Endothelial cell of umbilical vein (primary cell): Measurements from ENCODE around the gene MRPL14. TPM values are rescaled to one million over a fixed set of nuclear protein-coding genes. Genes with fewer than 3 reads are reported as not detected.
A peak's percentile ranks its signal among the peaks of the same experiment; 100 is the strongest.

Experiments
- BruUV-seq: library from RNA; stranded (reverse); fragments of 400-500 nt; replicated peaks from 2 replicates; lab custom pipeline; 2021; lab: Mats Ljungman, UMichigan
- CTCF ChIA-PET: fragments of 300-600, 350-600 bp; sonication (Branson Sonifier 250); formaldehyde crosslinking; loops from one replicate; lab custom pipeline; 2021; ENCODE audit warnings: antibody characterized with exemption, inconsistent platforms; lab: Charles Lee
- POLR2A ChIA-PET: fragments of 300-600, 350-600 bp; sonication (Branson Sonifier 250); formaldehyde crosslinking; loops from one replicate; lab custom pipeline; 2021; ENCODE audit warnings: antibody characterized with exemption, inconsistent platforms; lab: Charles Lee
- DNase-seq: peaks from one replicate; pipeline ENCODE4 v3.0.0-alpha.2; 2011; ENCODE audit warnings: low read depth, low spot score
- FAIRE-seq: peaks from 2 replicates; lab custom pipeline; 2011; peaks lifted over from hg19 to GRCh38; lab: Jason Lieb, UNC
- H2AFZ ChIP-seq: 2 replicates; pipeline ENCODE4 v1.6.0; 2012; ENCODE audit warnings: low read depth, low read length, control low read depth, inconsistent platforms
- H3K27ac ChIP-seq: 2 replicates; pipeline ENCODE4 v1.5.1; 2011; ENCODE audit warnings: low read depth, mild to moderate bottlenecking, control low read depth, low read length, moderate library complexity; ENCODE audit not compliant: insufficient read depth
- H3K27me3 ChIP-seq, 2 experiments: 2 replicates each; pipeline versions ENCODE4 v1.6.0 to v1.6.1; 2011; ENCODE audit warnings: low read length in 2 of 2, mixed read lengths in 1 of 2; ENCODE audit not compliant: control insufficient read depth in 2 of 2, insufficient read depth in 2 of 2
- H3K36me3 ChIP-seq, 2 experiments: 2 replicates in 1 of 2; 3 replicates in 1 of 2; pipeline ENCODE4 v1.5.1; 2011; ENCODE audit warnings: low read length in 2 of 2, mild to moderate bottlenecking in 1 of 2, moderate library complexity in 1 of 2; ENCODE audit not compliant: control insufficient read depth in 2 of 2, insufficient read depth in 2 of 2; ENCODE audit errors: extremely low read depth in 1 of 2
- H3K4me1 ChIP-seq: 3 replicates; pipeline ENCODE4 v1.5.1; 2011; ENCODE audit warnings: mild to moderate bottlenecking, low read length; ENCODE audit not compliant: control insufficient read depth, insufficient read depth; ENCODE audit errors: extremely low read depth
- H3K4me2 ChIP-seq: 2 replicates; pipeline ENCODE4 v1.6.1; 2011; ENCODE audit warnings: low read length, control low read depth, mixed read lengths; ENCODE audit not compliant: insufficient read depth
- H3K4me3 ChIP-seq, 3 experiments: fragments of 200-600 bp in 1 of 3; sonication (generic), shearing (Covaris generic) in 1 of 3; replicated peaks in 1 of 3; 2 replicates each; pipeline ENCODE4 v1.5.1; 2011 to 2016; ENCODE audit warnings: control low read depth in 3 of 3, low read length in 3 of 3, mild to moderate bottlenecking in 2 of 3, inconsistent platforms in 1 of 3, low read depth in 1 of 3, moderate library complexity in 1 of 3; ENCODE audit not compliant: insufficient read depth in 1 of 3
- H3K79me2 ChIP-seq: 2 replicates; pipeline ENCODE4 v1.6.0; 2012; ENCODE audit warnings: low read length, inconsistent platforms; ENCODE audit not compliant: control insufficient read depth, insufficient read depth
- H3K9ac ChIP-seq: replicated peaks from 2 replicates; pipeline ENCODE3; 2011; ENCODE audit warnings: low read length, control low read depth; ENCODE audit not compliant: insufficient read depth; ENCODE audit errors: extremely low read depth
- H3K9me1 ChIP-seq: replicated peaks from 3 replicates; pipeline ENCODE4 v1.6.0; 2011; ENCODE audit warnings: mild to moderate bottlenecking, low read length; ENCODE audit not compliant: control insufficient read depth, insufficient read depth; ENCODE audit errors: extremely low read depth
- H3K9me3 ChIP-seq: replicated peaks from 2 replicates; pipeline ENCODE4 v1.5.1; 2012; ENCODE audit warnings: low read length, inconsistent platforms; ENCODE audit not compliant: control insufficient read depth, insufficient read depth
- H4K20me1 ChIP-seq: replicated peaks from 2 replicates; pipeline ENCODE3; 2011; ENCODE audit warnings: mild to moderate bottlenecking, low read length; ENCODE audit not compliant: control insufficient read depth, insufficient read depth; ENCODE audit errors: extremely low read depth
- EZH2 ChIP-seq: IDR thresholded peaks from 2 replicates; pipeline ENCODE4 v1.6.1; 2012; ENCODE audit warnings: borderline replicate concordance, low read depth, mild to moderate bottlenecking, moderate library complexity, low read length, inconsistent platforms; ENCODE audit not compliant: severe bottlenecking
- FOS ChIP-seq: IDR thresholded peaks from 2 replicates; pipeline ENCODE4 v1.6.1; 2011; ENCODE audit warnings: mild to moderate bottlenecking, low read length, moderate library complexity, borderline replicate concordance; ENCODE audit not compliant: insufficient read depth
- GATA2 ChIP-seq: IDR thresholded peaks from 2 replicates; pipeline ENCODE4 v1.7.0; 2011; ENCODE audit warnings: low read depth, mild to moderate bottlenecking, moderate library complexity, mixed read lengths, low read length; ENCODE audit not compliant: insufficient read length, insufficient read depth
- JUN ChIP-seq: IDR thresholded peaks from 2 replicates; pipeline ENCODE4 v1.6.1; 2011; ENCODE audit warnings: borderline replicate concordance, low read depth; ENCODE audit not compliant: insufficient read length, insufficient read depth
- MYC ChIP-seq: IDR thresholded peaks from one replicate; pipeline ENCODE4 v1.6.1; 2011; ENCODE audit warnings: mild to moderate bottlenecking, low read depth, low read length
- POLR2A ChIP-seq: IDR thresholded peaks from 2 replicates; pipeline ENCODE4 v1.6.1; 2012; ENCODE audit warnings: low read depth, mild to moderate bottlenecking, control low read depth, low read length
- POLR2AphosphoS5 ChIP-seq: IDR thresholded peaks from 2 replicates; pipeline ENCODE4 v1.6.1; 2012; ENCODE audit warnings: low read depth, mild to moderate bottlenecking, control low read depth, low read length, moderate library complexity; ENCODE audit not compliant: insufficient read depth
- dilution Hi-C: fragments of 300-500 bp; cut with MboI; formaldehyde crosslinking; loops from one replicate; pipeline ENCODE4 v1.15.0; 2019; ENCODE audit warnings: low sequenced_read_pairs; ENCODE audit not compliant: extremely low pct_ligation_motif_present
- intact Hi-C: fragments of 100-400 bp; cut with micrococcal nuclease; formaldehyde crosslinking; loops from one replicate; pipeline ENCODE4 v1.10.0; 2022
- polyA plus RNA-seq, 4 experiments: library from polyadenylated mRNA; depleted of rRNA in 3 of 4; stranded (reverse) in 3 of 4; unstranded in 1 of 4; fragments of >200 nt; gene quantifications; 2 replicates each; pipeline versions ENCODE4 v1.2.1 to v1.2.3, GENCODE V29; 2011 to 2012; ENCODE audit warnings: missing spikeins in 1 of 4
- total RNA-seq: library from RNA; stranded (reverse); gene quantifications from 2 replicates; pipeline ENCODE4 v1.2.3, GENCODE V29; 2021
- TF ChIP-seq, protein P1 (sequence below): IDR thresholded peaks from 2 replicates; pipeline ENCODE4 v1.6.1; 2011; ENCODE audit not compliant: insufficient read depth, insufficient read length
- TF ChIP-seq, protein P2 (sequence below), 2 donors: IDR thresholded peaks; 1 replicate in 1 of 2; 2 replicates in 1 of 2; pipeline ENCODE4 v1.5.1; 2011; ENCODE audit warnings: low read length in 2 of 2, mild to moderate bottlenecking in 2 of 2, moderate library complexity in 2 of 2, control low read depth in 1 of 2, inconsistent platforms in 1 of 2, low read depth in 1 of 2; ENCODE audit not compliant: insufficient read depth in 1 of 2; ENCODE audit errors: extremely low read depth in 1 of 2

MRPL14 gene
- total and polyA plus RNA-seq, 2 donors (not counting 3 experiments of a cell fraction or from before 2014, with no cell fraction given) = 68.1 to 103 TPM

DNA sequence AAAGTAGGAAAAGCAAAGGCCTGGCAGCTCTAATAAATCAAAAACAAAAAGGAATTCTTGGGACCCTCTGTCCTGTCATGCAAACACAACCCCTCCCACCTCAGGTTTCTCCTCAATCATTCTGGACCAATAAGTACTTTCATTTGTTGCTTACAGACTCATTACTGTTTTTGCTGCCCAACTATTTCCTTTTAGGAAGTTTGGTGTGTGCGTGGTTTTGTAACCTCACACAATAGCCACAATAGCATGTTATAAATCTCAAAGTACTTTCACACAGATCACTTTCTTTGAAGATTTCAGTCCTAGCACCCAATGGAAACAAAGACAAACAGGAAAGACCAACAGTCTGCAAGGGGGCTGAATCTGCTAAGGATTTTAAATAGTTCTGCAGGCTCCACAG lies 4.5 kb downstream of the MRPL14 start:
- H3K27ac ChIP-seq = peak overlapping the region; percentile 23
- H3K9me3 ChIP-seq = no peaks in the 10 kb centered on the region
- no peaks in the 10 kb centered on the region for H3K9me1 ChIP-seq
- no TSS peak for BruUV-seq
- H3K4me2 ChIP-seq = peak overlapping the region; percentile 32
- H3K27me3 ChIP-seq = no peaks in the 10 kb centered on the region
- peak overlapping the region; percentile 11 for H3K9ac ChIP-seq
- H4K20me1 ChIP-seq = no peaks in the 10 kb centered on the region
- peaks cover 53% of the 10 kb centered on the region for H3K4me1 ChIP-seq
- dilution Hi-C loops (no loop called here), intact Hi-C loops (loop anchor here (1.0 kb wide), 1 partner anchor 18 kb away; no protein-coding TSS in a partner anchor)
- H2AFZ ChIP-seq = no peak overlapping the region
- H3K79me2 ChIP-seq = peaks cover 87% of the 10 kb centered on the region
- ChIA-PET POLR2A (no interaction called here), CTCF (interaction anchor here (1.0 to 2.8 kb wide), 3 partner anchors 18 to 134 kb away, joined by 3 to 11 read pairs (median 3); partner anchors contain the start of gene SLC35B2)
- TF ChIP-seq POLR2AphosphoS5 = no peak
- no peak for TF ChIP-seq MYC
- TF ChIP-seq, protein P1, sequence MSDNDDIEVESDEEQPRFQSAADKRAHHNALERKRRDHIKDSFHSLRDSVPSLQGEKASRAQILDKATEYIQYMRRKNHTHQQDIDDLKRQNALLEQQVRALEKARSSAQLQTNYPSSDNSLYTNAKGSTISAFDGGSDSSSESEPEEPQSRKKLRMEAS = no peak
- TF ChIP-seq, protein P2, sequence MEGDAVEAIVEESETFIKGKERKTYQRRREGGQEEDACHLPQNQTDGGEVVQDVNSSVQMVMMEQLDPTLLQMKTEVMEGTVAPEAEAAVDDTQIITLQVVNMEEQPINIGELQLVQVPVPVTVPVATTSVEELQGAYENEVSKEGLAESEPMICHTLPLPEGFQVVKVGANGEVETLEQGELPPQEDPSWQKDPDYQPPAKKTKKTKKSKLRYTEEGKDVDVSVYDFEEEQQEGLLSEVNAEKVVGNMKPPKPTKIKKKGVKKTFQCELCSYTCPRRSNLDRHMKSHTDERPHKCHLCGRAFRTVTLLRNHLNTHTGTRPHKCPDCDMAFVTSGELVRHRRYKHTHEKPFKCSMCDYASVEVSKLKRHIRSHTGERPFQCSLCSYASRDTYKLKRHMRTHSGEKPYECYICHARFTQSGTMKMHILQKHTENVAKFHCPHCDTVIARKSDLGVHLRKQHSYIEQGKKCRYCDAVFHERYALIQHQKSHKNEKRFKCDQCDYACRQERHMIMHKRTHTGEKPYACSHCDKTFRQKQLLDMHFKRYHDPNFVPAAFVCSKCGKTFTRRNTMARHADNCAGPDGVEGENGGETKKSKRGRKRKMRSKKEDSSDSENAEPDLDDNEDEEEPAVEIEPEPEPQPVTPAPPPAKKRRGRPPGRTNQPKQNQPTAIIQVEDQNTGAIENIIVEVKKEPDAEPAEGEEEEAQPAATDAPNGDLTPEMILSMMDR (IDR thresholded peaks at IDR 0.05; ENCODE audit: extremely low read depth in 1 of 2, insufficient read depth in 1 of 2, low read depth in 1 of 2, low read length in 2 of 2) = no peak
- TF ChIP-seq POLR2A = no peak
- no peak for TF ChIP-seq FOS
- TF ChIP-seq GATA2 = no peak
- TF ChIP-seq EZH2 = no peak
- TF ChIP-seq JUN = no peak
- H3K36me3 ChIP-seq = no peaks in the 10 kb centered on the region
- DNase-seq (peak; percentile 93), FAIRE-seq (peak; percentile 90)
- H3K4me3 ChIP-seq = peak overlapping the region in 1 of 3 experiments; percentile 24
